ENCODE data around the gene ECI1. TPM values are rescaled to one million over a fixed set of nuclear protein-coding genes. Genes with fewer than 3 reads are reported as not detected.
A peak's percentile ranks its signal among the peaks of the same experiment; 100 is the strongest.

The ECI1 gene
- total RNA-seq, 1 experiment from 2014 or later = 83.9 TPM

DNA sequence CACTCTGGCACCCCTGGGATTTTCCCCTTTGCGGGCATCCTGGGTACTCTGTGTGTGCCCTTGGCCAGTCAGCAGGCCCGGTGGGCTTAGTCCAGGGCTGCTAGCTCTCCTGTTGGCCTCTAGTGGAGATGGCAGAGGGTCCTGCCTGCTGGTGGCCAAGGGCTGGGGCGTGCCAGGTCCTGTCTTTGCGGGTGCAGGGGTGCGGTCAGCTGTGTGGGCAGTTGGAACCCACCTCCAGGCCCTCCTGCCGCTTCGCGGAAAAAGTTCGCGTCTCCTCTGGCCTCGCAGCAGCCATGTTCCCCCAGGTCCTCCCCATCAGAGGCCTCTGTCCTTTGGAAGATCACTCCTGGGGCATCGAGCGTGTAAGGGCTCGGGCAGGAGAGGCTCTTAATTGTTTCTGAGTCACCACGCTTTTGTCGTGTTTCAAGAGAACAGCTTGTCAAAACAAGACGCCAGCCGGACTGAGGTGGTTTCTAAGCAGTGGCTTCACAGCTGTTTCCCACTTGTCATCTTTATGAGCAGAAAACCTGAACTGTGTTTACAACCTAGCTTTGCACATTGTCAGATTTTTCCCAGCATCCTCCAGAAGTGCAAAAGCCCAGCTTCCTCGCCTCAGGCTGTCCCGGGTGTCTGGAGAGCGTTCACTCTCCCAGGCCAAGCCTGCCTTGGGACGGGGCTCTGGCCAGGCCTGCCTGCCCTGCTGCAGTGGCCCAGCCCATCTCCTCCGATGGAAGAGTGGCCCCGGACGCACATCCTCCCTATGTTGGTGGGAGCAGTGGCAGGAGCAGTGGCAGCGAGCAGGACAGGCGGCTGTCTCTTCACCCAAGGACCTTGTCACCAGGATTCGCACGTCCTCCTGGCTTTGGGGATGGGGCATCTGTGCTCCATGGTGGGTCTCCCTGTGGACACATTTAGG is 20.1 kb downstream of the ECI1 start:
- DNase-seq = no peak
- no peak overlapping the region for H3K4me3 ChIP-seq
- no peaks in the 10 kb centered on the region for H3K27me3 ChIP-seq
- H3K9me3 ChIP-seq = no peaks in the 10 kb centered on the region
- peaks cover 86% of the 10 kb centered on the region for H3K36me3 ChIP-seq

- Histone ChIP-seq H3K36me3 (peaks cover 80% of the 10 kb centered on the region), H3K27me3 (no peaks in the 10 kb centered on the region), H3K4me3 (no peak overlapping the region), H3K9me3 (no peaks in the 10 kb centered on the region)
- no peak for DNase-seq
Observed at GRCh38 chr16:2230376-2230775, 21.0 kb downstream of the ECI1 start.

- Histone ChIP-seq H3K27me3 (no peaks in the 10 kb centered on the region), H3K9me3 (no peaks in the 10 kb centered on the region), H3K36me3 (peaks cover 78% of the 10 kb centered on the region), H3K4me3 (no peak overlapping the region)
- DNase-seq = no peak
Observed at GRCh38 chr16:2229632-2230250, 21.6 kb downstream of the ECI1 start.

DNA sequence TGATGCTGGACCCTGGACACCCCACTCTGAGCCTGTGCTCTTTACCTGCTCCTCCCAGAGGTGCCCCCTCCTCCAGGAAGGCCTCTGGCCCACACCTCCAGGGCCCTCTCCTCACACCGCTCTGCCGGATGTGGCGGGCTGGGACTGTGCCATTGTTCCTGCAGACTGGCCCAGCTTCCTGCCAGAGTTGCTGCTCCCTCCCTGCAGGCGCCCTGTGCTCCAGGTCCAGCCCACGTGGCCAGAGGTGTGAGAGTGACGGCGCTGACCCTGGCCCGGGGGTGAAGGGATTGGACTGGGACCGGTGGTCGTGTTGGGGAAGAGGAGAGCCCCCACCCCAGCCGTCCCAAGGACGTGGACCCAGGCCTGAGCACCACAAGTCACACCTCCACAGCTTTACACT is 22.3 kb downstream of the ECI1 start:
- no peak overlapping the region for H3K4me3 ChIP-seq
- no peaks in the 10 kb centered on the region for H3K27me3 ChIP-seq
- no peaks in the 10 kb centered on the region for H3K9me3 ChIP-seq
- DNase-seq = no peak
- peaks cover 73% of the 10 kb centered on the region for H3K36me3 ChIP-seq

- Histone ChIP-seq H3K27me3 (no peaks in the 10 kb centered on the region), H3K4me3 (no peak overlapping the region), H3K36me3 (peaks cover 67% of the 10 kb centered on the region), H3K9me3 (no peaks in the 10 kb centered on the region)
- no peak for DNase-seq
Observed at GRCh38 chr16:2228161-2228824, 23.1 kb downstream of the ECI1 start.

DNA sequence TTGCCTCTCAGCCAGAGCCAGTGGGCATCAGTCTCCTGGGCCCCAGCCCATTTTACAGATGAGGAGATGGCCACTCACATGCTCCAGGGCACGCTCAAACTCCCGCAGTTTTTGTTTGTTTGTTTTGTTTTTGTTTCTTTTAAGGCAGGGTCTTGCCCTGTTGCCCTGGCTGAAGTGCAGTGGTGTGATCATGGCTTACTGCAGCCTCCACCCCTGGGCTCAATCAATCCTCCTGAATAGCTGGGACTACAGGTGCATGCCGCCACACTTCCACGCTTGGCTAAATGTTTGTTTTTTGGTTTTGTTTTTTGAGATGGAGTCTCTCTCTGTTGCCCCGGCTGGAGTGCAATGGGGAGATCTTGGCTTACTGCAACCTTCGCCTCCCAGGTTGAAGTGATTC is 24.5 kb downstream of the ECI1 start:
- H3K9me3 ChIP-seq = no peaks in the 10 kb centered on the region
- H3K27me3 ChIP-seq = no peaks in the 10 kb centered on the region
- H3K4me3 ChIP-seq = no peak overlapping the region
- H3K36me3 ChIP-seq = peaks cover 54% of the 10 kb centered on the region
- DNase-seq = no peak

DNA sequence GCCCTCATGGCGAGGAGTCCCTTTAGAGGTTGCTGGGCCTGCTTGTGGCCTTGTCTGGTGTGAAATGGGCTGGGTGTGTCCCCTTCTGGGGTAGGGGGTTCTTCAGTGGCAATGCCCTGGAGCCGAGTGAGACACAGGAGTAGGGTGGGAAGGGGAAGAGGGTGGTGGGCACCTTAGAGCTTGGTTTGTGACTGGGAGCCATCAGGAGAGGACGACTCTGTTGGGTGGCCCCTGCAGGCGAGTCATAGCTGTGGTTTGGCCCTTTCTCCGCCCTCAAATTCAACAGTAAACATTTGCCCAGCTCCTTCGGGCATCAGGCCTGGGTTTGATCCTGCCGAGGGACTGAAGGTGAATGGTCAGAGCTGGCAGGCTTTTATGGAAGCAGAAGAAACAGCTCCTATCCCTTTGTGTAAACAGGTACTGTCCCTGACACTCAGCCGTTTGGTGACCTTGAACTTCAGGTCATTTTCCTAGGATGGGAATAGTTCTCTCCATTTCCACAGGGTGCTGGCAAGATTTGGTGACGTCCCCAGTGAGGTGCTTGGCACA is 25.1 kb downstream of the ECI1 start:
- H3K27me3 ChIP-seq = no peaks in the 10 kb centered on the region
- DNase-seq = peak; percentile 78
- peaks cover 48% of the 10 kb centered on the region for H3K36me3 ChIP-seq
- no peak overlapping the region for H3K4me3 ChIP-seq
- H3K9me3 ChIP-seq = no peaks in the 10 kb centered on the region

DNA sequence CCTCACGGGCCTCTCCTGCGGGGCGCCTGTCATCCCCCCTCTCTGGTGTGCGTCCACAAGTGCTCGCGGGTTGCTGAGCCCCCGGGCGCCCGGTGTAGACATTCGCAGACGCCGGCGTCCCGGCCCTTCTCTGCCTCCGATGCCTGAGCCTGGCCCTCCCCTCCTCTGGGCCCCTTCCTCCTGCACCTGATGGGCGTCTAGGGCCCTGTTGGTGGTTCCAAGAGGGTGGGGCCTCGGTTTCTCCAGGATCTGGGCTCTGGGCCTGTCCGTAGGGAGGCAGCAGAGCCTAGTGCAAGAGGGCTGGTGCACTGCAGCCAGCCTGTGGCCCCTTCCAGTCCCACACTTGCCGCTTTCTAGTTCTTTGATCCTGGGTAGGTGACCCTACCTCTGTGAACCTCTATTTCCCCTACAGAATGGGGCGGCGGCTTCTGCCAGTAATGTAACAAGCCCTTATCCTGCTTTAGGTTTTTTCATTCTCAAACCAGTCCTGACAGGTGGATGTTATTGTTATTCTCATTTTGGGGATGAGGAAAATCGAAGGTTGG is 27.4 kb downstream of the ECI1 start:
- peaks cover 28% of the 10 kb centered on the region for H3K36me3 ChIP-seq
- H3K9me3 ChIP-seq = no peaks in the 10 kb centered on the region
- H3K27me3 ChIP-seq = no peaks in the 10 kb centered on the region
- peak overlapping the region; percentile 89 for H3K4me3 ChIP-seq
- DNase-seq = peak; percentile 66

- H3K9me3 ChIP-seq = no peaks in the 10 kb centered on the region
- peak; percentile 100 for DNase-seq
- no peaks in the 10 kb centered on the region for H3K27me3 ChIP-seq
- peak within 1 kb of the TSS; percentile 89 for H3K4me3 ChIP-seq
- H3K36me3 ChIP-seq = peaks cover 22% of the 10 kb centered on the region
Observed at GRCh38 chr16:2223221-2223941, 28.0 kb downstream of the ECI1 start, which contains the start of gene E4F1. Gene E4F1 (plus strand): TSS chr16:2223591. CDS start chr16:2223614, 23 bp downstream.

GRCh38 chr16:2216330-2216729 is 35.1 kb downstream of the ECI1 start:
- no peaks in the 10 kb centered on the region for H3K9me3 ChIP-seq
- DNase-seq = no peak
- H3K4me3 ChIP-seq = no peak overlapping the region
- no peaks in the 10 kb centered on the region for H3K27me3 ChIP-seq
- peaks cover 24% of the 10 kb centered on the region for H3K36me3 ChIP-seq

- no peaks in the 10 kb centered on the region for H3K27me3 ChIP-seq
- H3K4me3 ChIP-seq = peak within 1 kb of the TSS; percentile 69
- H3K9me3 ChIP-seq = no peaks in the 10 kb centered on the region
- no peak for DNase-seq
- peaks cover 31% of the 10 kb centered on the region for H3K36me3 ChIP-seq
Observed at GRCh38 chr16:2214719-2214968, 36.7 kb downstream of the ECI1 start, which contains the start of gene PGP. Gene PGP (minus strand): TSS chr16:2214840. CDS start chr16:2214777, 63 bp downstream.

DNA sequence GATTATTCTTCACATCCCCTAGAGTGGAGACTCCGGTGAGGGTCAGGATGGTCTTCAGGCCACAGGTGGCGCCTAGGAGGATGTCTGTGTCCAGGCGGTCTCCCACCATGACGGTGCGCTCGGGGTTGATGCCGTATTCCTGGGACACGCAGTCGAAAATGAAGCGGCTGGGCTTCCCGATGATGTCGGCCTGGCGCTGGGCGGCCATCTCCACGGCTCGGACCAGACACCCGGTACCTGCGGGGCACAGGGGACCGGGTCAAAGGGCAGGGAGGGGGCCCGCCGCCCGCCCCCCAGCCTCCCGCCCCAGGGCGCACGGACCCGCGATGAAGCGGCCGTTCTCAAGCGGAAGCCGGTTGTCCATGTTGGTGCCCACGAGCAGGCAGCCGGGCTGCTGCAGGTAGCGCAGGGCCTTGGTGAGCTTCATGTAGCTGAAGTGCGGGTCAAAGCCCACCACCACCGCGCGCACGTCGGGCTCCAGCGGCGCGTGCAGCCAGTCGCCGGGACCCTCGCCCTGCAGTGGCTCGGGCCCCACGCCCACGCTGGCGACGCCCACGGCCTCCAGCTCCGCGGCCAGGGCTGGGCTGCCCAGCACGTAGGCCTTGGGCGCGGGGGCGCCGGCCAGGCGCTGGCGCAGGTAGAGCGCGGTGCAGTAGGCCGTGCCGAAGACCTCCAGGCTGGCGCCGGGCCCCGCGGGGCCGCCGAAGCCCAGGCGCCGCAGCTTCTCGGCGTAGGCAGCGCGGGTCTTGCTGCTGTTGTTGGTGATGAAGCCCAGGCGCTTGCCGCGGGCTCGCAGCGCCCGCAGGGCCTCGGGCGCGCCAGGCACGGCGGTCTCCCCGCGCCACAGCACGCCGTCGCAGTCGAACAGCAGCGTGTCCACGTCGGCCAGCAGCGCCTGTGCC is 37.3 kb downstream of the ECI1 start:
- H3K36me3 ChIP-seq = peaks cover 35% of the 10 kb centered on the region
- no peak for DNase-seq
- no peaks in the 10 kb centered on the region for H3K27me3 ChIP-seq
- no peaks in the 10 kb centered on the region for H3K9me3 ChIP-seq
- peak overlapping the region; percentile 52 for H3K4me3 ChIP-seq

GRCh38 chr16:2212362-2213324 is 38.7 kb downstream of the ECI1 start:
- peak overlapping the region; percentile 52 for H3K4me3 ChIP-seq
- H3K36me3 ChIP-seq = peaks cover 49% of the 10 kb centered on the region
- H3K9me3 ChIP-seq = no peaks in the 10 kb centered on the region
- no peaks in the 10 kb centered on the region for H3K27me3 ChIP-seq
- no peak for DNase-seq

DNA sequence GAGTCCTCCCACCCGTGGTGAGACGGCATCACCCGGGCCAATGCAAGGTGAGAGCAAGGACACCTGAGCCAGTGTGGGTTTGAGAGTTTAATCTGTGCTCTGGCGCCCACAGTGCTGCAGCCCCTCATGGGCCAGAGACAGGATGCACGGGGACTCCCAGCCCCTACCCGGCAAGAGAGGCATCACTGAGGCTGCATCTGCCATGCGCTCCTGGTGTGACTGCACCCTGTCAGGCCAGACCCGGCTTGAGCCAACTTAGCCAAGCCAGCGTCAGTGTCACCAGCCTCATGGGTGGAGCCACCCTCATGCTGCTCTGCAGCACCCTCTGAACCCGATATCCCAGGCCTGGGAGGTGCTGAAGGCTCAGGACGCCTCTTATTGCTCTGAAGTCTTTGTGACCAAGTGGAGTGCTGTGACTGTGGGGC is 39.5 kb downstream of the ECI1 start:
- Histone ChIP-seq H3K4me3 (no peak overlapping the region), H3K9me3 (no peaks in the 10 kb centered on the region), H3K27me3 (no peaks in the 10 kb centered on the region), H3K36me3 (peaks cover 56% of the 10 kb centered on the region)
- no peak for DNase-seq

Measured in MG63 (cell line).